ENCODE measurements around the gene TMPRSS11F. TPM values are rescaled to one million over a fixed set of nuclear protein-coding genes. Genes with fewer than 3 reads are reported as not detected.

TMPRSS11F gene
- polyA plus RNA-seq, 1 donor from 2014 or later, result not detected

DNA sequence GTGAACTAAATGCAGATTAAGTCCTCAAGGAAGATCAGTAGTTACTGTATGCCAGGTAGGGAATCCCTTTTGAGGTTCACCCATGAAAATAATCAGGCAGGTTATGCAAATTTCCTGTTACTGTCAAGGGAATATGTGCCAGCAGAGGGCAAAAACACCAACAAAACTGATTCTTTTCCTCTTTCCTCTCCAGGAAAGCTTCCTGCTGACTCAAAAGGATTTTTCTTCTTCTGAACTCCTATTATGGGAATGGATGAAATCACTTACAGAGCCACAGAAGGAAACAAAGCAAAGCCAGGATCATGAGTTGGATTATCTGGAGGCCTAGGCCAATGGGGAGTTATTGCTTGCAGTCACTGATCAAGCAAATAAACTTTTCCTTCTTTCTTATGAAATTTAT is 49.7 kb downstream of the TMPRSS11F start:
- H3K36me3 ChIP-seq (ENCODE audit: insufficient read depth, low read length), result no peaks in the 10 kb centered on the region
- no peak overlapping the region for H3K27ac ChIP-seq (ENCODE audit: low read length)
- no peak overlapping the region for H3K4me3 ChIP-seq (ENCODE audit: low read length)
- no peaks in the 10 kb centered on the region for H3K9me2 ChIP-seq (ENCODE audit: insufficient read depth, low read length)
- no peak overlapping the region for H3K4me2 ChIP-seq (ENCODE audit: low read length)
- no peak overlapping the region for H3K9ac ChIP-seq (ENCODE audit: low read length)
- no peaks in the 10 kb centered on the region for H3F3A ChIP-seq (ENCODE audit: insufficient read depth, low read length, poor library complexity, severe bottlenecking)
- H3K27me3 ChIP-seq (ENCODE audit: insufficient read depth, low read depth, low read length), result no peaks in the 10 kb centered on the region
- no peak overlapping the region for H2AFZ ChIP-seq (ENCODE audit: low read depth, low read length)
- no peaks in the 10 kb centered on the region for H3K9me3 ChIP-seq (ENCODE audit: low read length)
- no peaks in the 10 kb centered on the region for H3K79me2 ChIP-seq (replicated peaks; ENCODE audit: insufficient read depth, low read length)
- H4K20me1 ChIP-seq (ENCODE audit: insufficient read depth), result no peaks in the 10 kb centered on the region
- TF ChIP-seq SMC3 (conservative IDR thresholded peaks at IDR 0.05; ENCODE audit: poor library complexity) (no peak), MXI1 (conservative IDR thresholded peaks at IDR 0.05; ENCODE audit: poor library complexity, severe bottlenecking) (no peak), EP300 (conservative IDR thresholded peaks at IDR 0.05; ENCODE audit: poor library complexity, severe bottlenecking) (no peak), RAD21 (conservative IDR thresholded peaks at IDR 0.05) (no peak)

DNA sequence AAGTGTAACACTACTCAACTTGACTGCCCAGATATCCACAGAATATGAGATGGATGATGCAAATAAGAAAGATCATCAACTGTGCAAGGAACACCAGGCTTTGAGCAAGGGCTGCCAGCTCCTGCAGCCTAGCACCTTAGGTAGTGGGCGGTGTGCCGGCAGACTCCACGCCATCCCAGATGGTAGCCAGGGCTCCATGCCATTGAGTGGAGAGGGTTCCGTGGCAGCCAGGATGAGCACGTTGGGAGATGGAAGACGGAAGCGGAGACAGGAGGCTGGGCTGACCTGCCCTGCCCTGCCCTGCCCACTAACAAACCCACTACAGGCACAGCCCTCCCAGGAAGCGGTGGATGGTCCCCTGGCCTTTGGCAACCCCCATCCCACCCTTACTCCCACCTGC is 51.9 kb downstream of the TMPRSS11F start:
- no peak overlapping the region for H3K9ac ChIP-seq (ENCODE audit: low read length)
- H4K20me1 ChIP-seq (ENCODE audit: insufficient read depth), result no peaks in the 10 kb centered on the region
- no peaks in the 10 kb centered on the region for H3K9me3 ChIP-seq (ENCODE audit: low read length)
- TF ChIP-seq, protein P1, sequence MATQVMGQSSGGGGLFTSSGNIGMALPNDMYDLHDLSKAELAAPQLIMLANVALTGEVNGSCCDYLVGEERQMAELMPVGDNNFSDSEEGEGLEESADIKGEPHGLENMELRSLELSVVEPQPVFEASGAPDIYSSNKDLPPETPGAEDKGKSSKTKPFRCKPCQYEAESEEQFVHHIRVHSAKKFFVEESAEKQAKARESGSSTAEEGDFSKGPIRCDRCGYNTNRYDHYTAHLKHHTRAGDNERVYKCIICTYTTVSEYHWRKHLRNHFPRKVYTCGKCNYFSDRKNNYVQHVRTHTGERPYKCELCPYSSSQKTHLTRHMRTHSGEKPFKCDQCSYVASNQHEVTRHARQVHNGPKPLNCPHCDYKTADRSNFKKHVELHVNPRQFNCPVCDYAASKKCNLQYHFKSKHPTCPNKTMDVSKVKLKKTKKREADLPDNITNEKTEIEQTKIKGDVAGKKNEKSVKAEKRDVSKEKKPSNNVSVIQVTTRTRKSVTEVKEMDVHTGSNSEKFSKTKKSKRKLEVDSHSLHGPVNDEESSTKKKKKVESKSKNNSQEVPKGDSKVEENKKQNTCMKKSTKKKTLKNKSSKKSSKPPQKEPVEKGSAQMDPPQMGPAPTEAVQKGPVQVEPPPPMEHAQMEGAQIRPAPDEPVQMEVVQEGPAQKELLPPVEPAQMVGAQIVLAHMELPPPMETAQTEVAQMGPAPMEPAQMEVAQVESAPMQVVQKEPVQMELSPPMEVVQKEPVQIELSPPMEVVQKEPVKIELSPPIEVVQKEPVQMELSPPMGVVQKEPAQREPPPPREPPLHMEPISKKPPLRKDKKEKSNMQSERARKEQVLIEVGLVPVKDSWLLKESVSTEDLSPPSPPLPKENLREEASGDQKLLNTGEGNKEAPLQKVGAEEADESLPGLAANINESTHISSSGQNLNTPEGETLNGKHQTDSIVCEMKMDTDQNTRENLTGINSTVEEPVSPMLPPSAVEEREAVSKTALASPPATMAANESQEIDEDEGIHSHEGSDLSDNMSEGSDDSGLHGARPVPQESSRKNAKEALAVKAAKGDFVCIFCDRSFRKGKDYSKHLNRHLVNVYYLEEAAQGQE (IDR thresholded peaks at IDR 0.05; ENCODE audit: borderline replicate concordance), result no peak
- TF ChIP-seq SMC3 (conservative IDR thresholded peaks at IDR 0.05; ENCODE audit: poor library complexity) (no peak), MXI1 (conservative IDR thresholded peaks at IDR 0.05; ENCODE audit: poor library complexity, severe bottlenecking) (no peak), EZH2 (IDR thresholded peaks at IDR 0.05; ENCODE audit: borderline replicate concordance, insufficient read depth, low read length, poor library complexity, severe bottlenecking) (no peak), TAF1 (IDR thresholded peaks at IDR 0.05; ENCODE audit: low read depth) (no peak), RAD21 (conservative IDR thresholded peaks at IDR 0.05) (no peak)
- TF ChIP-seq, protein P2, sequence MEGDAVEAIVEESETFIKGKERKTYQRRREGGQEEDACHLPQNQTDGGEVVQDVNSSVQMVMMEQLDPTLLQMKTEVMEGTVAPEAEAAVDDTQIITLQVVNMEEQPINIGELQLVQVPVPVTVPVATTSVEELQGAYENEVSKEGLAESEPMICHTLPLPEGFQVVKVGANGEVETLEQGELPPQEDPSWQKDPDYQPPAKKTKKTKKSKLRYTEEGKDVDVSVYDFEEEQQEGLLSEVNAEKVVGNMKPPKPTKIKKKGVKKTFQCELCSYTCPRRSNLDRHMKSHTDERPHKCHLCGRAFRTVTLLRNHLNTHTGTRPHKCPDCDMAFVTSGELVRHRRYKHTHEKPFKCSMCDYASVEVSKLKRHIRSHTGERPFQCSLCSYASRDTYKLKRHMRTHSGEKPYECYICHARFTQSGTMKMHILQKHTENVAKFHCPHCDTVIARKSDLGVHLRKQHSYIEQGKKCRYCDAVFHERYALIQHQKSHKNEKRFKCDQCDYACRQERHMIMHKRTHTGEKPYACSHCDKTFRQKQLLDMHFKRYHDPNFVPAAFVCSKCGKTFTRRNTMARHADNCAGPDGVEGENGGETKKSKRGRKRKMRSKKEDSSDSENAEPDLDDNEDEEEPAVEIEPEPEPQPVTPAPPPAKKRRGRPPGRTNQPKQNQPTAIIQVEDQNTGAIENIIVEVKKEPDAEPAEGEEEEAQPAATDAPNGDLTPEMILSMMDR (IDR thresholded peaks at IDR 0.05; ENCODE audit: poor library complexity, severe bottlenecking), result no peak
- H3K4me2 ChIP-seq (ENCODE audit: low read length), result no peak overlapping the region
- H3K36me3 ChIP-seq (ENCODE audit: insufficient read depth, low read length), result no peaks in the 10 kb centered on the region
- H3K27ac ChIP-seq (ENCODE audit: low read length), result no peak overlapping the region
- no peak overlapping the region for H3K4me3 ChIP-seq (ENCODE audit: low read length)
- no peaks in the 10 kb centered on the region for H3F3A ChIP-seq (ENCODE audit: insufficient read depth, low read length, poor library complexity, severe bottlenecking)
- H2AFZ ChIP-seq (ENCODE audit: low read depth, low read length), result no peak overlapping the region
- no peaks in the 10 kb centered on the region for H3K27me3 ChIP-seq (ENCODE audit: insufficient read depth, low read depth, low read length)
- H3K79me2 ChIP-seq (replicated peaks; ENCODE audit: insufficient read depth, low read length), result no peaks in the 10 kb centered on the region
- no peaks in the 10 kb centered on the region for H3K9me2 ChIP-seq (ENCODE audit: insufficient read depth, low read length)

DNA sequence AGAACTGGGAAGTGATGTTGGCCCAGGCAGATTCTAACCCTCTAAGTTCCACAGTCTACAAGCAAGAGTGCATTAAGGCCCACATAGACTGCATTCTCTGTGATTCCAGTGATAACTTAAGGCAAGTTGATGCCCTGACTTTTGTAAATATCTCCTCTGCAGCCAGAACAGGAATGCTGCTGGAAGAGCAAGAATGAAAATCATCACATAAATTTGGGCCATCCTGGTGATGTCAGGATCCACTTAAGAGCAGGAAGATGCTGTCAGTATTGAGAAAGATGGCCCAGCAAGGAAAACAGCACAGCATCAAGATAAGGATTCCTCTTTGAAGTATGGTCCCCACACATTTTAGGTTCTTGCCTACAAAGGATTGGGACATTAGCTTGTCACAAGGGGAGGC is 52.4 kb downstream of the TMPRSS11F start:
- Histone ChIP-seq H3K4me3 (ENCODE audit: low read length) (no peak overlapping the region), H3K9me3 (ENCODE audit: low read length) (no peaks in the 10 kb centered on the region), H3F3A (ENCODE audit: insufficient read depth, low read length, poor library complexity, severe bottlenecking) (no peaks in the 10 kb centered on the region), H3K9me2 (ENCODE audit: insufficient read depth, low read length) (no peaks in the 10 kb centered on the region), H3K27ac (ENCODE audit: low read length) (no peak overlapping the region), H3K27me3 (ENCODE audit: insufficient read depth, low read depth, low read length) (no peaks in the 10 kb centered on the region), H3K4me2 (ENCODE audit: low read length) (no peak overlapping the region), H2AFZ (ENCODE audit: low read depth, low read length) (no peak overlapping the region), H3K36me3 (ENCODE audit: insufficient read depth, low read length) (no peaks in the 10 kb centered on the region), H3K79me2 (replicated peaks; ENCODE audit: insufficient read depth, low read length) (no peaks in the 10 kb centered on the region), H3K9ac (ENCODE audit: low read length) (no peak overlapping the region), H4K20me1 (ENCODE audit: insufficient read depth) (no peaks in the 10 kb centered on the region)
- TF ChIP-seq EZH2 (IDR thresholded peaks at IDR 0.05; ENCODE audit: borderline replicate concordance, insufficient read depth, low read length, poor library complexity, severe bottlenecking) (no peak), EP300 (conservative IDR thresholded peaks at IDR 0.05; ENCODE audit: poor library complexity, severe bottlenecking) (no peak), SMC3 (conservative IDR thresholded peaks at IDR 0.05; ENCODE audit: poor library complexity) (no peak), RAD21 (conservative IDR thresholded peaks at IDR 0.05) (no peak), POLR2AphosphoS5 (IDR thresholded peaks at IDR 0.05) (no peak), TAF1 (IDR thresholded peaks at IDR 0.05; ENCODE audit: low read depth) (no peak), MXI1 (conservative IDR thresholded peaks at IDR 0.05; ENCODE audit: poor library complexity, severe bottlenecking) (no peak)
- TF ChIP-seq, protein P2 (IDR thresholded peaks at IDR 0.05; ENCODE audit: poor library complexity, severe bottlenecking), result no peak
- TF ChIP-seq, protein P1 (IDR thresholded peaks at IDR 0.05; ENCODE audit: borderline replicate concordance), result no peak

Data from neural cell (in vitro differentiated cells).